Uterus (tissue), 4 donors: ENCODE data around the gene OPCML. TPM values are rescaled to one million over a fixed set of nuclear protein-coding genes. Genes with fewer than 3 reads are reported as not detected.

ENCODE experiments used
- DNase-seq, 2 donors: peaks; one replicate each; pipeline ENCODE4 v3.0.0-alpha.2; 2019 to 2020
- H3K27ac ChIP-seq, 2 donors: fragments of 200-600 bp; sonication (generic); 1 replicate in 1 of 2; 2 replicates in 1 of 2; pipeline ENCODE4 v1.5.1; 2016 to 2018
- H3K27me3 ChIP-seq, 2 donors: fragments of 200-600 bp; sonication (generic); one replicate each; pipeline ENCODE4 v1.5.1; 2018 to 2019; ENCODE audit warnings: control low read depth in 1 of 2
- H3K36me3 ChIP-seq, 2 donors: fragments of 200-600 bp; sonication (generic); one replicate each; pipeline ENCODE4 v1.5.1; 2019; ENCODE audit warnings: control low read depth in 1 of 2
- H3K4me1 ChIP-seq, 2 donors: fragments of 200-600 bp; sonication (generic); one replicate each; pipeline ENCODE4 v1.5.1; 2018 to 2019; ENCODE audit warnings: control low read depth in 1 of 2
- H3K4me3 ChIP-seq, 2 donors: fragments of 200-600 bp; sonication (generic); 1 replicate in 1 of 2; 2 replicates in 1 of 2; pipeline ENCODE4 v1.5.1; 2018 to 2019; ENCODE audit warnings: mild to moderate bottlenecking in 1 of 2
- H3K9me3 ChIP-seq, 2 donors: fragments of 200-600 bp; sonication (generic); one replicate each; pipeline ENCODE4 v1.5.1; 2019; ENCODE audit warnings: control low read depth in 1 of 2
- CTCF ChIP-seq, 4 experiments: fragments of 200-600 bp in 2 of 4; fragments of 450-650 bp in 2 of 4; sonication (generic) in 2 of 4; IDR thresholded peaks; one replicate each; pipeline ENCODE4 v1.5.1; 2016 to 2019; ENCODE audit warnings: antibody characterized with exemption in 4 of 4, mild to moderate bottlenecking in 2 of 4, moderate library complexity in 1 of 4
- POLR2A ChIP-seq, 2 donors: fragments of 450-650 bp; IDR thresholded peaks; one replicate each; pipeline ENCODE4 v1.6.1; 2016; ENCODE audit warnings: antibody characterized with exemption in 2 of 2, mild to moderate bottlenecking in 1 of 2, moderate library complexity in 1 of 2
- intact Hi-C: fragments of 100-400 bp; cut with DNase I; formaldehyde crosslinking; loops from one replicate; pipeline ENCODE4 v1.15.1; 2023; ENCODE audit warnings: low total_unique reads
- total RNA-seq, 4 donors: library from RNA; depleted of rRNA in 3 of 4; stranded (reverse); fragments of >200 nt in 3 of 4; gene quantifications; one replicate each; pipeline versions ENCODE4 v1.1.0 to v1.2.4, GENCODE V29; 2014 to 2023
- donor health status: DM: yes; HTN: yes; CAD: no.

The OPCML gene
- total RNA-seq, 4 donors from 2014 or later: under 0.01 to 3.9 (median 1.7) TPM

GRCh38 chr11:133408936-133409335, 123.4 kb downstream of the OPCML start:
- no peak for DNase-seq
- no peak overlapping the region for H3K27ac ChIP-seq
- H3K4me1 ChIP-seq: no peaks in the 10 kb centered on the region
- TF ChIP-seq CTCF (IDR thresholded peaks at IDR 0.05) (no peak), POLR2A (IDR thresholded peaks at IDR 0.05) (no peak)
- H3K4me3 ChIP-seq: no peak overlapping the region
- H3K27me3 ChIP-seq: no peaks in the 10 kb centered on the region
- no peaks in the 10 kb centered on the region for H3K36me3 ChIP-seq
- no peaks in the 10 kb centered on the region for H3K9me3 ChIP-seq
- intact Hi-C loops: no loop called here

- Histone ChIP-seq H3K9me3 (no peaks in the 10 kb centered on the region), H3K27me3 (no peaks in the 10 kb centered on the region), H3K27ac (no peak overlapping the region), H3K4me3 (no peak overlapping the region), H3K36me3 (no peaks in the 10 kb centered on the region), H3K4me1 (no peaks in the 10 kb centered on the region)
- no peak for DNase-seq
- TF ChIP-seq CTCF (IDR thresholded peaks at IDR 0.05): no peak
- intact Hi-C loops: no loop called here
Observed at GRCh38 chr11:133408402-133408801, 123.9 kb downstream of the OPCML start.

DNA sequence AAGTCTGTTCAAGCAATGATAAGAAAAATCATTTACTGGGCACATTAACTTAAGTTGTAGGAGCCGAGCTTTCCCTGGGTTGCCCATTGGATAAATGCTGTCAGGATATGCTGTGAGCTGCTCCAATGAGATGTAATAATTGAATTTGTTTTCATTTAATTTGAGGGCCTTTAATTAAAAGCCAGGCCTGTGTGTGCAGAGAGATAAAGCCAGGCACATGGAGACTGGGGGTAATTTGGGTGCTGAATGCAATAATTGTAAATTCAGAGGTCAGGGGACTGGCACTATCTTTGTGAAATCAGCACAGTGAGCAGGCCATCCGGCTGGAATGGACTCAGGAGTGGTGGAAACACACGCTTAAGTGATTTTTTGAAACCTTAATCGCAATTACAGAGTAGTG, 125.8 kb downstream of the OPCML start:
- no peak for TF ChIP-seq CTCF (IDR thresholded peaks at IDR 0.05)
- Histone ChIP-seq H3K9me3 (no peaks in the 10 kb centered on the region), H3K27me3 (no peaks in the 10 kb centered on the region), H3K27ac (no peak overlapping the region), H3K4me1 (no peaks in the 10 kb centered on the region), H3K36me3 (no peaks in the 10 kb centered on the region), H3K4me3 (no peak overlapping the region)
- DNase-seq: no peak
- intact Hi-C loops: no loop called here

- H3K36me3 ChIP-seq: no peaks in the 10 kb centered on the region
- intact Hi-C loops: no loop called here
- no peaks in the 10 kb centered on the region for H3K4me1 ChIP-seq
- H3K27me3 ChIP-seq: no peaks in the 10 kb centered on the region
- TF ChIP-seq POLR2A (IDR thresholded peaks at IDR 0.05): no peak
- TF ChIP-seq CTCF (IDR thresholded peaks at IDR 0.05): no peak
- H3K4me3 ChIP-seq: no peak overlapping the region
- H3K27ac ChIP-seq: no peak overlapping the region
- no peak for DNase-seq
- no peaks in the 10 kb centered on the region for H3K9me3 ChIP-seq
Observed at GRCh38 chr11:133403900-133404299, 128.4 kb downstream of the OPCML start.

GRCh38 chr11:133402551-133402950, 129.8 kb downstream of the OPCML start:
- Histone ChIP-seq H3K36me3 (no peaks in the 10 kb centered on the region), H3K4me1 (no peaks in the 10 kb centered on the region), H3K27me3 (no peaks in the 10 kb centered on the region), H3K27ac (no peak overlapping the region), H3K9me3 (no peaks in the 10 kb centered on the region), H3K4me3 (no peak overlapping the region)
- no peak for DNase-seq
- intact Hi-C loops: no loop called here
- TF ChIP-seq CTCF (IDR thresholded peaks at IDR 0.05) (no peak), POLR2A (IDR thresholded peaks at IDR 0.05) (no peak)
